H1 (cell line): ENCODE data around the gene TECPR2.

Experiments
- GABPA ChIP-seq: IDR thresholded peaks from 2 replicates; pipeline ENCODE4 v1.6.1; 2011; ENCODE audit warnings: mild to moderate bottlenecking, low read length, moderate library complexity, borderline replicate concordance; ENCODE audit not compliant: insufficient read depth
- TBP ChIP-seq: IDR thresholded peaks from 2 replicates; pipeline ENCODE4 v1.6.1; 2011; ENCODE audit warnings: low read depth, low read length, improper control_type of control experiment

DNA sequence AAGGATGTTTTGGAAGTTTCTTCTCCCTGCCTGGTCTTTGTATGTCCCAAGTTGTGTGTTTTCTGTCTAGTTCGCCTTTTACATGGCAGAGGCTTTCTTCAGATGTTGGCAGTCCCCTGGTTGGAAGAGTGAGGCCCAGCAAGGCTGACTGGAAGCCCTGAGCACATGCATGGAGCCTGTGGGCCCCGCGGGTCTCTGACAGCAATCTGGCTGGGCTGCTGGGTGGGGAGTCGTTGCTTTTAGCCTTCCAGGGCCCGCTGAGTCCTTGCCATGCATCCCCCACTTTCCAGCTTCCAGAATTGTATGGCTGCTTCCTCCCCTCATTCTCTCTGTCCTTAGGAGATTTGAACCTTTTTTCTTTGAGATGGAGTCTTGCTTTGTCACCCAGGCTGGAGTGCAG lies 121.6 kb downstream of the TECPR2 start:
- TF ChIP-seq TBP (no peak), GABPA (no peak)
